NCI-H187 (cell line): ENCODE data around the gene EVI2B.
"Not testable (repeated sequence)": the region's sequence is repeated elsewhere in the genome, so short reads cannot be mapped to it uniquely, and the experiment has no call there.

ENCODE experiments used
- DNase-seq, 2 experiments: peaks; one replicate each; lab custom pipeline; 2025; lab: John Stamatoyannopoulos, UW

The EVI2B gene, protein sequence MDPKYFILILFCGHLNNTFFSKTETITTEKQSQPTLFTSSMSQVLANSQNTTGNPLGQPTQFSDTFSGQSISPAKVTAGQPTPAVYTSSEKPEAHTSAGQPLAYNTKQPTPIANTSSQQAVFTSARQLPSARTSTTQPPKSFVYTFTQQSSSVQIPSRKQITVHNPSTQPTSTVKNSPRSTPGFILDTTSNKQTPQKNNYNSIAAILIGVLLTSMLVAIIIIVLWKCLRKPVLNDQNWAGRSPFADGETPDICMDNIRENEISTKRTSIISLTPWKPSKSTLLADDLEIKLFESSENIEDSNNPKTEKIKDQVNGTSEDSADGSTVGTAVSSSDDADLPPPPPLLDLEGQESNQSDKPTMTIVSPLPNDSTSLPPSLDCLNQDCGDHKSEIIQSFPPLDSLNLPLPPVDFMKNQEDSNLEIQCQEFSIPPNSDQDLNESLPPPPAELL

DNA sequence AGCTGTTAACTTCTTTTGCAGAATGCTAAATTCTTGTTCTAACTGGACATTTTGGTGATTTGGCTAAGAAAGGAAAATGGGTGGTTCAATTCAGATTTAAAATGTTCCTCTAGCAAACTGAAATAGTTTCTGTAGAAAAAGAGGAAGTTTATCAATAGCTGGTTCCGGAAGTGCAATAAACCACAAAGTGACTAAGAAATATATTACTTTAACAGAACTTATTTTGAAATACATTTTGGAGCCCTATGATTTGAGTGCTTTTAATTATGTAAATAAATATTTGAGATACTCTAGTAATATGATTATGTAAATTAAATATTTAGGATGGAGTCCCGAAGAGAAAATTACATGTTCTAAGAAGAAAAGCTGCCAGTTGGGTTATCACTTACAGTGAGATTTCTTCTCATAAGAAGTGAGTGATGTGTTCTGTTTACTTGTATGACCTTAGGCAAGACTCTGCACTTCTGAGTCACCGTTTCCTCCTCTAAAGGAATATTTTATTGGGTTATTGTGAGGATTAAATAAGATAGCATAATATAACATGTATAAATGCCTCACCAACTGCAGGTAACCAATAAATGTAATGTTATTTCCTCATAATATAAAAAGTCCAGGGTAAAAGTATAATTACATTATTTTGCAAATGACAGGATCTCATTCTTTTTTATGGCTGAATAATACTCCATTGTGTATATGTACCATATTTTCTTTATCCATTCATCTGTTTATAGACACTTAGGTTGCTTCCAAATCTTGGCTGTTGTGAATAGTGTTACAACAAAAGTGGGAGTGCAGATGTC lies at the start of gene EVI2B:
Gene EVI2B, minus strand, starts transcription at position 73 of the 800 bp plus-strand sequence. CDS start 8,445 bp downstream, outside the sequence.
- no peak for DNase-seq

DNA sequence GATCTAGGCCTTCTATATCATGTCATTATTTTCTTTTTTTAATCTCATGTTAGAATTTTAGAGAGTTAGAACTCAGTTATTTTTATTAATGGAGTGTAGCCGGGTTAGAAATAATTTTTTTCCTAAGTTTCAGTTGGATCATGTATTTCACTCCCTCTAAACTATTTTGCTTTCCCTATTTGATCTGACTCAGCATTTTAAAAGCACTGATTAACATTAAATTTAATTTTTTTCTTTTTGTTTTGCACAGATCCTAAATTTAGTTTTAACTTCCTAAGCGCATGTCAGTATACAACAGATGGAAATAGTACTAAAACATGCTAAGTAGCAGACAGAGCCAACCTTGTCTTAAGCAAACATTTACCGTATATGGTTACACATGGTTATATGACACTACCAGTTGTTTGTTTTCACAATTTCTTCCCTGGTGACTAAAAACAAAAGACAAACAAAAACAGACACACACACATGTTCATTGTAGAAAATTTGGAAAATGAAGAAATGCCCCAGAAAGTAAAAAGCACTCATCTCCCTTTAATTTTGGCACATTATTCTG lies 44.1 kb upstream of the EVI2B start:
- DNase-seq = no peak

DNA sequence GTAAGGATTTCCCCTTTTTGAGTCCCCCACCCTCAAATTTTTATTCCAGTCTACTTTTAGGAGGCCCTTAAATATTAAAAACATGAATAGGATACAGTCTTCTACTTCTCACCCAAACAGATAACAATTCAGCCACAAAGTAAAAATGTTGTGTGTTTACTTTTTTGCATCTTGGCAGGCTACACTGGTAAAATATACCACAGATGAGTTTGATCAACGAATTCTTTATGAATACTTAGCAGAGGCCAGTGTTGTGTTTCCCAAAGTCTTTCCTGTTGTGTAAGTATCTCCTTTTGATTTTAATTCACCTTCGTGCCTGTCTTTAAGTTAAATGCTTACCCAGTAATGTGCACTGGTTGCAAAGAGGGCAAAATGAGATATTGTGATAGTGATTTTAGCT lies 43.2 kb upstream of the EVI2B start:
- DNase-seq = no peak

DNA sequence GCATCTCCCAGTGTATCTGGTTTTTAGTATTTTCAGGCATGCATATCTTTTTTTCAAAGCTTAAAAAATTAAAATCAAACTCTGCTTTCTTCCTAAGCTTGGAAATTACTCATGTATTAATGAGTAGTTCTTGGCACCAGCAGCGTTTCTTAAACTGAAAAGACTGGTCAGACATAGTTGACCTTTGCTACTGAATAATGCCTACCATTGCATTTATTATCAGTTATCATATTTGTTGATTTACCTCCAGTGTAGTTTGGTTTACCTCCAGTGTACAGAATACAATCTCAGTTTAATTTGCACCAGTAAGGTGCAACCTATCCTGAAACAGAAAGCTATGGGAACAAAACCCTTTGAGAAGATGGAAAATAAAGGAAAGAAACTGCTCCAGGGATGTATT lies 42.1 kb upstream of the EVI2B start:
- DNase-seq = no peak

DNA sequence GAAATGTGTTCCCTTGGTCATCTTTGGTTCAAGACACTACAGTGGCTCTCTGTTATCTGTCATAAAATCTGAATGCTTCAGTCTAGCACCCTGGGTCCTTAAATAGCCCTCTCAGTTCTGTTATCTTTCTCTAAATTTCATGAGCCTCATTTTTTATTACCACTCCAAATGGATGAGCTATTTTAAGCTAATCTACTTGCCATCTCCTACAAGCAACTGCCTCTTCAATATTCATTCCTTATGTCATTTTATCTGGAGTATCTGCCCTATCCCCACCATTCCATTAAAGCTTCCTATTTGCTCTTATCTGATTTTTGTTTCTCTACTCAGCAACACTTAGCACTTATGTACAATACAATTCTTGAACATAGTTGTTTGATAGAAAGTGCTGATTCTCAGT lies 35.6 kb upstream of the EVI2B start:
- no peak for DNase-seq

DNA sequence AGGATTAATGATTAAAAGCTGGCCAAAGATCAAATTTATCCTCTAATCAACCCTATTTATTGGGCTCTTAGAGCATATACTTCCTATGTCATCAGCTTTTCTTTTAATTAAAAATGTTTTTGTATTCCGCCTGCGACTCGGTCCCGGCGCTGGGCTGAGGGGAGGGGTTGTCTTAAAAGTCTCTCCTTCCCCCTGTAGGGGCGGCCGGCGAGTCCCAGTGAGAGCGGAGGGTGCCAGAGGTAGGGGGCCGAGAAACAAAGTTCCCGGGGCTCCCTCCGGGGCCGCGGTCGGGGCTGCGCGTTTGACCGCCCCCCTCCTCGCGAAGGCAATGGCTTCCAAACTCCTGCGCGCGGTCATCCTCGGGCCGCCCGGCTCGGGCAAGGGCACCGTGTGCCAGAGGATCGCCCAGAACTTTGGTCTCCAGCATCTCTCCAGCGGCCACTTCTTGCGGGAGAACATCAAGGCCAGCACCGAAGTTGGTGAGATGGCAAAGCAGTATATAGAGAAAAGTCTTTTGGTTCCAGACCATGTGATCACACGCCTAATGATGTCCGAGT lies 31.4 kb upstream of the EVI2B start:
- not testable (repeated sequence) for DNase-seq

DNA sequence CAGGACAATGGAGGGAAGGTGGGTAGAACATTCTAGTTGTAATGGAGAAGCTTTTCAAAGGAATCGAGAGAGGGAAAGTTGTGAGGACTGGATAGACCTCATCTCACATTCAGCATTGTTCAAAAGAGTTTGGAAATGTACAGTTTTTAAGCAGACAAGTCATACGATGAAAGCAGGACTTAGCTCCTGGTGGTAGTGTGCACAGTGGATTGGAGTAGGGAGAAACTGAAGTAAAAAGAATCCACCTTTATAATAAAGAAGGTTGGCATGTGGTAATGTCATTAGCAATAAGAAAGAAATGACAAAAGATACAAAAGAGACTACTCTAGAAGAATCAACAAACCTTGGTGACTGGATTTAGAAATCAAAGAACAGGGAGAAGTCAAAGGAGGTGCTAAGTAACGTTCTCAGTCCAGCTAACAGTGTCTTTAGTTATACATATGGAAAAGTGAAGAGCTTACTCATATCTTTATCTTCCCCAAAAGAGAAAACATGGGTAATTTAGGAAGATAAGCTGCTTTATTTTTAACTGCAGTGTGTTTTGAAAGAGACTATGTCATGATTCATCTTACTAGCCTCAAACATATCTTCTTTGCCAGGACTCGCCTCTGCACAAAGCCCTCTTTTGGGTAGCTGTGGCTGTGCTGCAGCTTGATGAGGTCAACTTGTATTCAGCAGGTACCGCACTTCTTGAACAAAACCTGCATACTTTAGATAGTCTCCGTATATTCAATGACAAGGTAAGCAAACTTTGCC lies 26.2 kb upstream of the EVI2B start:
- DNase-seq = no peak

DNA sequence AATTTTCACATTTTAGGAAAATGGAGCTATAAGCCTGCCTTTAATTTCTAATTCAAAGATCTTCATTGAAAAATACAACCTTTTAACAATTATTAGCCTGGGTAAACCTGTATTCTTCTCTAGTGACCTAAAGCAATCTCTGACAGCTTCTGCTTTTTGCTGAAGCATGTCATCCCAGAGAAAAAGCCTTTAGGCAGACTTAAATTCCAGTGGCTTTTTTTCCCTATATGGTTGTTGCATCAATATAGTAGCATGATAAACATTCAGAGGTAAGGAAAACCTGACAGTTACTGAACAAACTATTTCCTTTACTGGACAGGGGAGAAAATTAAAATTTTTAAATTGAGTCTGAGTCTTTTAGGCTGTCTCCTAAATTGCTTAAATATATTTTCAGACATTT lies 15.4 kb upstream of the EVI2B start:
- DNase-seq = no peak

DNA sequence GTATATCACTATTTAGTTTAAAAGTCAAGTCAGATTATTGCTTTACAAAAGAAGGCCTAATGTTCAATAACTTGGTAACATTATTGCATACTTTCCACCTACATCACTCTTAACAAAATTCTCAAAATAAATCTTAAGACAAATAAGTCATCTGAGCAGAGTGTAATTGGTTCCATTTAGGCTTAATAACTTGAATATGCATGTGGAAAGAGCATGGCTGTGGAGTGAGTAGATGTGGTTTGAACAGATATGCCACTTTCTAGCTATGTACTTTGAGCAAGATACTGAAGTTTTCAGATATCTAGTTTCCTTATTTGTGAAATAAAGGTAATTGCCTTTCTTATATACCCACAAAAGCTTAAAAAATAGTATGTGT lies 14.3 kb upstream of the EVI2B start:
- DNase-seq = no peak

DNA sequence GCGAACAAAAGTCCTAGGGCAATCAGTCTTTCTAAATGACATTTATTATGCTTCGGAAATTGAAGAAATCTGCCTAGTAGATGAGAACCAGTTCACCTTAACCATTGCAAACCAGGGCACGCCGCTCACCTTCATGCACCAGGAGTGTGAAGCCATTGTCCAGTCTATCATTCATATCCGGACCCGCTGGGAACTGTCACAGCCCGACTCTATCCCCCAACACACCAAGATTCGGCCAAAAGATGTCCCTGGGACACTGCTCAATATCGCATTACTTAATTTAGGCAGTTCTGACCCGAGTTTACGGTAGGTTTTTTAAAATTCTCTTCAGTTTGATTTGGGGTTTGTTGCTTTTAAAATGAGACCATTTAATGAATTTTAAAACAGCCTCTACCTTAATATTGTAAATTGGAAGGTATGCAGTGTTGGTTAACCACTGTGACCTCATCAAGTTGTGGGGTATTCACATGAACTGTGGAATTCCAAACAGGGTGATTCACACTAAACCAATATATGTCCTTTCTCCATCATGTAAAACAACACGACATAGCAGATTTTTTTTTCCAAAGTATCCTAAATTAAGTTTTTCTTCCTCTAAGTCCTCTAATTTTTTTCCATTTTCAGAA lies 13.8 kb upstream of the EVI2B start:
- DNase-seq = no peak

DNA sequence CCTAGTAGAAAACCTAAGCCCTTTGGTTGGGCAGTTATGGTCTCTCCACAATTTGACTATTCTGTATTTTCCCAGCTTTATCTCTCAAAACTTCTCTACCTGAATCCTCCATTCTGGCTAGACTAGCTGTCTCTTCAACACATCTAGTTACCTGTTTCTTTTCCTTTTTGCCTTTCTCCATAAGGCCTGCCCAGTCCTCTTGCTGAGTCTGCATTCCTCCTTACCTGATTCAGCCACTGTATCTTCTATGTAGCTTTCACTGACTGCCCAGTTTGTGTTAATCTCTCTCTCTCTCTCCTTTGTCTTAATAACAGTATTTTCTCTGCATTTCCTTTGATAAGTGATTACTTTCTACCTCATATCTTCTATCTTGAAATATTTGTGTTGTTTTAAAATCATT lies 9.7 kb upstream of the EVI2B start:
- DNase-seq = no peak

DNA sequence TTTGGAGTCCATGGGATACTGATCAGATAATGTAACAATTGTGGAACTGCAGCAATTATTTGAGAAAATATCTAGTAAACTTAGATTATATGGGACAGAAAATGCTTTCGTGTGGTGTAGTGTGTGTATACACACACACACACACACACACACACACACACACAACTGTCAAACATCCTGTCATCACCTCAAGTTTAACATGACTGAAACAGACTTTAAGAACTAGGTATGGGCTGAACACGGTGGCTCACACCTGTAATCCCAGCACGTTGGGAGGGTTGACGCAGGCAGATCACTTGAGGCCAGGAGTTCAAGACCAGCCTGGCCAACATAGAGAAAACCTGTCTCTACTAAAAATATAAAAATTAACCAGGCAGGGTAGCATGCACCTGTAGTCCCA lies 8.1 kb upstream of the EVI2B start:
- no peak for DNase-seq

DNA sequence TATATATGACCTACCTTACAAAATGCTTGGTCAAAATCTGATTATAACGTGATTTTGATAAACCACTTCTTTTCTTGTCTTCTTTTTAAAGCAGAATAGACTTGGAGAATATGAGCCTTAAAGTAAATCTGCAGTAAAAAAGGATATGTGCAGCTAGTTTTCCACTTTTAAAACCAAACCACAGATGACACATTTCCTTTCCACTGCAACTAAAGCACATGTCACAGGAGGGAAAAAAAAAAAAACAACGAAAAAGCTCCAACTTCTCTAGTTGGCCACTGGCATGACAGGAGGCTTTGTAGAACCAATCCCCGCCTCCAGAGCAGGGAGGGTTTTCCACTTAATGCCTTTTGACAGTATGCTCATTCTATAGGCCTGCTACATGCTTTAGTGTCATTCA lies 7.6 kb upstream of the EVI2B start, which contains the start of gene EVI2A:
Gene EVI2A, minus strand, starts transcription at position 142 of the 400 bp plus-strand sequence. CDS start 2,609 bp downstream, outside the sequence.
- DNase-seq = no peak

DNA sequence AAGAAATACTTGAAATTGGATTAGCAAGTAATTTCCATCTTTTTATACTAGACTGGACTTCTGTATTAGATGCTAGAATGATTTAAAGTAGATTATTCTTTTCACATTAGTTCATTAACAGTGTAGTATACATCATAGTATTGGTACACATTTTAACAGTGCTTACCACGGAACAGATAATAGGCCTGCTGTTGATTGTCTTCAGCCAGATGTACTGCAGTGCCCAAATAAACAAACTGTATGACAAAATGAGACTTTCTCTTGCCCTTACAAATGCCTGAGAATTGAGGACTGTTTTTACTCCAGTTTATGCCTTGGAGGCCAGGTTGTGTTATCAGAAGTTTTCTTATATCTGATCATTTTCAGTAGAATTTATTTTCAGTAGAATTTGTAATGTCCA lies 6.9 kb upstream of the EVI2B start:
- no peak for DNase-seq

DNA sequence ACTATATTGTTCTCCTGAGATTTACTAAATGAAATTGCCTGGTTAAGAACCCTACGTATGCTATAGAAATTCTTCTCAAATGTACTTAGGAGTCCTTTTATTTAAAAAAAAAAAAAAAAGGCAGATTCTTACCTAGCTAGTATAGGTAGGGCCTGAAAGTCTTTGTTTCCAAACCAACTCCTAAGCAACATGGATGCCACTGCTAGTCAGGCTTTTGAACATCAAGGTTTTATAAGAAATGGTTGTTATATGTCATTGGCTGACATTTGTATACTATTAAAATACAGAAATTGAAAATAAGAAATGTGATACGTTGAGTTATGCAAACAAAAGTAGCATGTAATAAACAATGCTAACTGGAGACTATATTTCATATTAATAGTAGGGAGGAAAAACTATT lies 6.4 kb upstream of the EVI2B start:
- DNase-seq = no peak

DNA sequence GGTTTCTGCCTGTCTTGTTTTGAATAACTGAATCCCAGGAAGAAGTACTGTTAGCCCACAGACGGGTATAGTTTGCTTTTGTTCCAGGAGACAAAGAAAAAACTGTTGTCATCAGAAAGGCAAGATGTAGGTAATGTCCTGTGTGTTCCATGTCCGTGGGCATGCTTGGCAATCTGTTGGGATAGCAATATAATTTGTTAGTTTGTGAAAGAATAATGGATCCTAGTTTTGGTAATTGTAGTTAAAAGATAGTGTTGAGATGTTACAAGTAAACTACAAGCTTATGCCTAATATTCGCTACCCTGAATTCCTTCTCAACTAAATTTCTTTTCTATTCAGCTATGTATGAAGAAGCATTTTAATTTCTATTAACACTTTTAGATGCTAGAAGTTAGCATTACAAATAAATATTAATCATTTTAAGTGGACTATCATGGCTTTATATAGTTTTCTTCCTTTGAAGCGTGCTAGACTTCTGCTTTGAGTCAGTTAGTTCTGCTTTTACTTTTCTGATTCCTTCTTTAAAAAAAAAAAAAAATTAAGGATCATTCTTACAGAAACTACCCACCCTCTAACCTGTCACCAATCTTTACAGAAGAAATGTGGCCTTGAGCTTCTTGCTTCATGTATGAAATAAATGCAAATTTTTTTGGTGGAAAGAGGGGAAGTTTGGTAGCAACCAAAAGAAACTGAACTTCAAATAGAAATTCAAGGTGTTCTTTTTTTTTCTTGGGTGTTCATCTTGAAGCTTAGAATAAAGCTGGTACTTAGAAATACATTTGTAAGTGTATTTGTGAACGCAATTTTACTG lies 5.2 kb upstream of the EVI2B start:
- DNase-seq = no peak

DNA sequence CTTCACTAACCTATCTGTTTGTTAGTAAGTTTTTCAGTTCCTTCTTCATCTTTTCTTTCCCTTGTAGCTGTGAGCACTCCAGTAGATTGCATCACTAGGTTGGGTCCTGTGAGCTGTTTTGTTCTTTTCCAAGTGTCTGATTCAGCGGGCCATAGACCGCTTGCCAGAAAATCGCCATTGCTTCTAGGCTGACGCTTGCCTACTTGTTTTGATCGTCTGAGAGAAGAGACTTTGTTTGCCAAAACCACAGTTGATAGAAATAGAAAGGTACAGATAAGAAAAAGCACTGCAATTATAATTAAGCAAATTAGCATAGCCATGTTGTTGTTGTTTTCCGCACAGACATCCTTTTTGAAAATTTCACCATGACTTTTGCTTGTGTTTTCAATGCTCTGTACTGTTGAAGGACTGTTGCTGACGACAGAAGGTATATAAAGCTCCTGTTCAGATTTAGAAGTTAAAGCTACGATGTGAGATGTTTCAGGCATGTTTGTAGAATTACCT lies 4.5 kb upstream of the EVI2B start:
- DNase-seq = no peak

DNA sequence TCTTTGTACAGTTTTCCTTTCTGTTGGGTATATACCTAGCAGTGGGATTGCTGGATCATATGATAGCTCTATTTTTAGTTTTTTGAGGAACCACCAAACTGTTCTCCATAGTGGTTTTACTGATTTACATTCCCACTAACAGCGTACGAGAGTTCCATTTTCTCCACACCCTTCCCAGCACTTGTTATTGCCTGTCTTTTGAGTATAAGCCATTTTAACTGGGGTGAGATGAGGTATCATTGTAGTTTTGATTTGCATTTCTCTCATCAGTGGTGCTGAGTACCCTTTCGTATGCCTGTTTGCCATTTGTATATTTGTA lies 887 bp upstream of the EVI2B start:
- no peak for DNase-seq

DNA sequence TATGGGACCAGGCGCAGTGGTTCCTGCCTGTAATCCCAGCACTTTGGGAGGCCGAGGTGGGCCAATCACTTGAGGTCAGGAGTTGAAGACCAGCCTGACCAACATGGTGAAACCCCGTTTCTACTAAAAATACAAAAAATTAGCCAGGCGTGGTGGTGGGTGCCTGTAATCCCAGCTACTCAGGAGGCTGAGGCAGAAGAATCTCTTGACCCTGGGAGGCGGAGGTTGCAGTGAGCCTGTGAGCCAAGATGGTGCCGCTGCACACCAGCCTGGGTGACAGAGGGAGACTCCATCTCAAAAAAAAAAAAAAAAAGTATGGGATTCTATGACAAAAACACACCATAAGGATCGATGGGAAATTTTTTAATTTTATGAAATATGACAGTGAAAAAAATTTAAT lies 1.6 kb downstream of the EVI2B start:
- DNase-seq = not testable (repeated sequence)

DNA sequence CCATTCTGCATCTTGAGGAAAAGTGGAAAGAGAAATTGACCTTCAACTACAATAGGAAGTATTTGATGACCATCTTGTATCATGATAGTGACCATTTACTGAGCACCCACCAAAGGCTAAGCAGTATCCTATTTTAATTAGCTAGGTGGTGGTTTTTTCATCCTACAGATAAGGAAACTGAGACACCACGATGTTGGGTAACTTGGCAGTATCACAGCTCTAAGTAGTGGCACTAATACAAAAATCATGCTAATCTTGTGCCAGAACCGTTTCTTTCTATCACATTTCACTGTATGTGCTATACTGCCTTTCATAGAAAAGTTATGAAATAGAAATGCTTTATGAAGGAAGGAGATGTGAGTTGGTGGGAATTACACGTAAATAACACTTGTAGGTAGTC lies 2.3 kb downstream of the EVI2B start:
- DNase-seq = no peak
